ENCODE results near the gene TRABD2A. TPM values are rescaled to one million over a fixed set of nuclear protein-coding genes. Genes with fewer than 3 reads are reported as not detected.

The TRABD2A gene
- total and polyA plus RNA-seq, 9 of the 15 experiments (the other 6 are each of a cell fraction or from before 2014, with no cell fraction given), result 0.07 to 0.45 (median 0.25) TPM

- TF ChIP-seq KDM4B (IDR thresholded peaks at IDR 0.05; ENCODE audit: borderline replicate concordance in 2 of 2, low read depth in 1 of 2), result peak in 1 of 2 experiments; percentile 85; a peak in 1 of 4 replicates
- TF ChIP-seq SMARCE1 (IDR thresholded peaks at IDR 0.05), result peak; percentile 27; the same call in 1 of the 2 replicates
- TF ChIP-seq PTTG1 (tag; IDR thresholded peaks at IDR 0.05; ENCODE audit: low read depth), result no peak
- TF ChIP-seq SETDB1 (IDR thresholded peaks at IDR 0.05; ENCODE audit: low read length), result no peak
- no peak for TF ChIP-seq MITF (IDR thresholded peaks at IDR 0.05)
- no peak for TF ChIP-seq KDM5B (IDR thresholded peaks at IDR 0.05; ENCODE audit: insufficient replicate concordance, low read depth, low read length)
- no peak for TF ChIP-seq ZNF23 (CRISPR knock-in tag; IDR thresholded peaks at IDR 0.05)
- TF ChIP-seq BHLHE40 (IDR thresholded peaks at IDR 0.05; ENCODE audit: low read length), result peak; percentile 44; the same call in 1 of the 2 replicates
- TF ChIP-seq SMAD1 (IDR thresholded peaks at IDR 0.05; ENCODE audit: low read depth, low read length, partially characterized antibody), result peak; percentile 85
- TF ChIP-seq ARID2 (IDR thresholded peaks at IDR 0.05), result peak; percentile 91
- TF ChIP-seq OTX1 (CRISPR knock-in tag; IDR thresholded peaks at IDR 0.05), result no peak
- TF ChIP-seq ZNF717 (CRISPR knock-in tag; IDR thresholded peaks at IDR 0.05), result no peak
- TF ChIP-seq SIN3B (IDR thresholded peaks at IDR 0.05; ENCODE audit: low read depth), result no peak
- TF ChIP-seq HNRNPUL1 (IDR thresholded peaks at IDR 0.05; ENCODE audit: low read length), result no peak
- TF ChIP-seq RNF219 (CRISPR knock-in tag; IDR thresholded peaks at IDR 0.05), result no peak
- TF ChIP-seq ZEB2 (IDR thresholded peaks at IDR 0.05), result 0 out of 2 replicates have a peak, but pooled peaks have one; percentile 52
- TF ChIP-seq BMI1 (IDR thresholded peaks at IDR 0.05; ENCODE audit: low read length), result no peak
- TF ChIP-seq RBM34 (IDR thresholded peaks at IDR 0.05; ENCODE audit: borderline replicate concordance, insufficient read depth, low read length), result no peak
- TF ChIP-seq EWSR1 (IDR thresholded peaks at IDR 0.05; ENCODE audit: borderline replicate concordance, low read depth, partially characterized antibody), result no peak
- TF ChIP-seq SNIP1 (IDR thresholded peaks at IDR 0.05; ENCODE audit: low read depth), result no peak
- TF ChIP-seq KHSRP (IDR thresholded peaks at IDR 0.05), result no peak
- TF ChIP-seq MCM2 (IDR thresholded peaks at IDR 0.05; ENCODE audit: low read depth), result no peak
- TF ChIP-seq GATAD2B (IDR thresholded peaks at IDR 0.05; ENCODE audit: borderline replicate concordance), result no peak
- peak; percentile 43; the same call in 1 of the 2 replicates for TF ChIP-seq TRIM28 (IDR thresholded peaks at IDR 0.05)
- TF ChIP-seq EZH2 (IDR thresholded peaks at IDR 0.05; ENCODE audit: borderline replicate concordance, low read depth, low read length), result no peak
- TF ChIP-seq, protein P1, sequence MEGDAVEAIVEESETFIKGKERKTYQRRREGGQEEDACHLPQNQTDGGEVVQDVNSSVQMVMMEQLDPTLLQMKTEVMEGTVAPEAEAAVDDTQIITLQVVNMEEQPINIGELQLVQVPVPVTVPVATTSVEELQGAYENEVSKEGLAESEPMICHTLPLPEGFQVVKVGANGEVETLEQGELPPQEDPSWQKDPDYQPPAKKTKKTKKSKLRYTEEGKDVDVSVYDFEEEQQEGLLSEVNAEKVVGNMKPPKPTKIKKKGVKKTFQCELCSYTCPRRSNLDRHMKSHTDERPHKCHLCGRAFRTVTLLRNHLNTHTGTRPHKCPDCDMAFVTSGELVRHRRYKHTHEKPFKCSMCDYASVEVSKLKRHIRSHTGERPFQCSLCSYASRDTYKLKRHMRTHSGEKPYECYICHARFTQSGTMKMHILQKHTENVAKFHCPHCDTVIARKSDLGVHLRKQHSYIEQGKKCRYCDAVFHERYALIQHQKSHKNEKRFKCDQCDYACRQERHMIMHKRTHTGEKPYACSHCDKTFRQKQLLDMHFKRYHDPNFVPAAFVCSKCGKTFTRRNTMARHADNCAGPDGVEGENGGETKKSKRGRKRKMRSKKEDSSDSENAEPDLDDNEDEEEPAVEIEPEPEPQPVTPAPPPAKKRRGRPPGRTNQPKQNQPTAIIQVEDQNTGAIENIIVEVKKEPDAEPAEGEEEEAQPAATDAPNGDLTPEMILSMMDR (IDR thresholded peaks at IDR 0.05 in 2 of 3, conservative IDR thresholded peaks at IDR 0.05 in 1 of 3; ENCODE audit: insufficient read depth in 2 of 3, low read depth in 1 of 3, low read length in 3 of 3), result peak; percentile 99 to 100 (median 99)
- no peak for TF ChIP-seq ZNF133 (CRISPR knock-in tag; IDR thresholded peaks at IDR 0.05)
Observed at GRCh38 chr2:84925724-84926376, 45.0 kb upstream of the TRABD2A start (continued).
